IMR-90 (cell line): Measurements from ENCODE around the gene PAEP. TPM values are rescaled to one million over a fixed set of nuclear protein-coding genes. Genes with fewer than 3 reads are reported as not detected.

Experiments
- ATAC-seq: fragments of 200-7000 bp; cut with Tn5 transposase; 2 replicates; pipeline ENCODE4 v1.9.1; 2020; ENCODE audit warnings: low read depth, mild to moderate bottlenecking, moderate library complexity
- BruUV-seq: library from RNA; stranded (reverse); fragments of 400-500 nt; replicated peaks from 2 replicates; lab custom pipeline; 2021; lab: Mats Ljungman, UMichigan
- CTCF ChIA-PET: fragments of 300-600 bp; formaldehyde crosslinking; extraction: SDS; loops from one replicate; lab custom pipeline; 2021; ENCODE audit warnings: antibody characterized with exemption; lab: Yijun Ruan, JAX
- POLR2A ChIA-PET: fragments of 300-600 bp; sonication (Branson Sonifier 250); formaldehyde crosslinking; loops from one replicate; lab custom pipeline; 2022; ENCODE audit warnings: antibody characterized with exemption; ENCODE audit not compliant: unreplicated experiment; lab: Charles Lee
- DNase-seq: peaks from one replicate; pipeline ENCODE4 v3.0.0; 2013
- H2AFZ ChIP-seq: replicated peaks from 2 replicates; pipeline ENCODE3; 2013; ENCODE audit warnings: low read length, mild to moderate bottlenecking; ENCODE audit not compliant: poor library complexity
- H2AK5ac ChIP-seq: 2 replicates; pipeline ENCODE4 v1.6.1; 2013; ENCODE audit warnings: low read depth, low read length, inconsistent platforms
- H2AK9ac ChIP-seq: replicated peaks from 2 replicates; pipeline ENCODE3; 2013; ENCODE audit warnings: mild to moderate bottlenecking, low read depth, low read length, moderate library complexity; ENCODE audit not compliant: poor library complexity
- H2BK120ac ChIP-seq: 2 replicates; pipeline ENCODE4 v1.6.1; 2013; ENCODE audit warnings: low read depth, low read length, inconsistent platforms
- H2BK15ac ChIP-seq: 3 replicates; pipeline ENCODE4 v1.6.1; 2013; ENCODE audit warnings: low read depth, low read length, inconsistent platforms
- H2BK20ac ChIP-seq: 2 replicates; pipeline ENCODE4 v1.6.1; 2013; ENCODE audit warnings: low read depth, mild to moderate bottlenecking, inconsistent platforms, low read length, moderate library complexity
- H2BK5ac ChIP-seq: 2 replicates; pipeline ENCODE4 v1.6.1; 2013; ENCODE audit warnings: mild to moderate bottlenecking, low read depth, low read length, inconsistent platforms; ENCODE audit not compliant: poor library complexity, severe bottlenecking
- H3K14ac ChIP-seq: replicated peaks from 2 replicates; pipeline ENCODE4 v1.6.1; 2013; ENCODE audit warnings: low read depth, low read length, inconsistent platforms
- H3K18ac ChIP-seq: 2 replicates; pipeline ENCODE4 v1.6.1; 2013; ENCODE audit warnings: low read depth, low read length, control low read depth
- H3K23ac ChIP-seq: 2 replicates; pipeline ENCODE4 v1.6.1; 2013; ENCODE audit warnings: low read depth, low read length, inconsistent platforms
- H3K27ac ChIP-seq: 2 replicates; pipeline ENCODE4 v1.5.1; 2013; ENCODE audit warnings: mild to moderate bottlenecking, control low read depth, low read length; ENCODE audit not compliant: insufficient read depth
- H3K27me3 ChIP-seq: 2 replicates; pipeline ENCODE4 v1.6.1; 2013; ENCODE audit warnings: low read length; ENCODE audit not compliant: control insufficient read depth, insufficient read depth
- H3K36me3 ChIP-seq: 2 replicates; pipeline ENCODE4 v1.6.1; 2013; ENCODE audit warnings: low read length, mixed read lengths; ENCODE audit not compliant: control insufficient read depth, insufficient read depth
- H3K4ac ChIP-seq: 2 replicates; pipeline ENCODE4 v1.6.1; 2013; ENCODE audit warnings: low read depth, low read length, inconsistent platforms
- H3K4me1 ChIP-seq: 2 replicates; pipeline ENCODE4 v1.6.1; 2013; ENCODE audit warnings: low read length, mixed read lengths; ENCODE audit not compliant: control insufficient read depth, insufficient read depth
- H3K4me2 ChIP-seq: 2 replicates; pipeline ENCODE4 v1.6.1; 2013; ENCODE audit warnings: low read depth, mild to moderate bottlenecking, control low read depth, low read length, moderate library complexity
- H3K4me3 ChIP-seq: 2 replicates; pipeline ENCODE4 v1.5.1; 2013; ENCODE audit warnings: low read depth, mild to moderate bottlenecking, control low read depth, low read length, moderate library complexity; ENCODE audit not compliant: insufficient read depth
- H3K56ac ChIP-seq: 2 replicates; pipeline ENCODE4 v1.6.1; 2013; ENCODE audit warnings: low read length, inconsistent platforms; ENCODE audit not compliant: insufficient read depth; ENCODE audit errors: extremely low read depth
- H3K79me1 ChIP-seq, 2 experiments: 2 replicates each; pipeline ENCODE4 v1.6.1; 2013; ENCODE audit warnings: low read length in 2 of 2, inconsistent platforms in 1 of 2, low read depth in 1 of 2
- H3K9ac ChIP-seq: 2 replicates; pipeline ENCODE4 v1.6.1; 2013; ENCODE audit warnings: low read depth, low read length, control low read depth
- H3K9me1 ChIP-seq: 2 replicates; pipeline ENCODE4 v1.6.1; 2013; ENCODE audit warnings: low read length, inconsistent platforms; ENCODE audit not compliant: insufficient read depth
- H3K9me3 ChIP-seq: 2 replicates; pipeline ENCODE4 v1.6.1; 2013; ENCODE audit warnings: low read length; ENCODE audit not compliant: control insufficient read depth, insufficient read depth
- H4K20me1 ChIP-seq: 2 replicates; pipeline ENCODE4 v1.6.1; 2013; ENCODE audit warnings: low read length, inconsistent platforms; ENCODE audit not compliant: insufficient read depth
- H4K5ac ChIP-seq: 2 replicates; pipeline ENCODE4 v1.6.1; 2013; ENCODE audit warnings: mild to moderate bottlenecking, low read depth, low read length, control low read depth
- H4K8ac ChIP-seq, 2 experiments: 2 replicates each; pipeline ENCODE4 v1.6.1; 2013; ENCODE audit warnings: low read depth in 2 of 2, low read length in 2 of 2, control low read depth in 1 of 2, inconsistent platforms in 1 of 2
- H4K91ac ChIP-seq: 2 replicates; pipeline ENCODE4 v1.6.1; 2013; ENCODE audit warnings: low read depth, low read length, inconsistent platforms; ENCODE audit not compliant: insufficient read depth
- BHLHE40 ChIP-seq: fragments of 150-350 bp; IDR thresholded peaks from 2 replicates; pipeline ENCODE4 v1.6.1; 2016; ENCODE audit warnings: mild to moderate bottlenecking, low read depth, low read length
- CEBPB ChIP-seq: IDR thresholded peaks from 2 replicates; pipeline ENCODE4 v1.6.1; 2012; ENCODE audit warnings: low read depth, low read length, improper control_type of control experiment
- CHD1 ChIP-seq: IDR thresholded peaks from 2 replicates; pipeline ENCODE4 v1.6.1; 2012; ENCODE audit warnings: low read depth, low read length, improper control_type of control experiment
- FOS ChIP-seq: fragments of 150-350 bp; IDR thresholded peaks from 2 replicates; pipeline ENCODE4 v1.6.1; 2016; ENCODE audit warnings: low read depth, low read length
- MAFK ChIP-seq: IDR thresholded peaks from 2 replicates; pipeline ENCODE4 v1.6.1; 2012; ENCODE audit warnings: low read depth, low read length, improper control_type of control experiment
- MAZ ChIP-seq: IDR thresholded peaks from 2 replicates; pipeline ENCODE4 v1.6.1; 2012; ENCODE audit warnings: low read depth, mild to moderate bottlenecking, low read length, improper control_type of control experiment, moderate library complexity, borderline replicate concordance
- MXI1 ChIP-seq: IDR thresholded peaks from 2 replicates; pipeline ENCODE4 v1.6.1; 2012; ENCODE audit warnings: low read depth, mild to moderate bottlenecking, low read length, moderate library complexity, borderline replicate concordance
- NFE2L2 ChIP-seq: fragments of 150-350 bp; IDR thresholded peaks from 2 replicates; pipeline ENCODE4 v1.6.1; 2016; ENCODE audit warnings: low read depth, mild to moderate bottlenecking, low read length
- POLR2A ChIP-seq: IDR thresholded peaks from 2 replicates; pipeline ENCODE4 v1.6.1; 2012; ENCODE audit warnings: mild to moderate bottlenecking, low read depth, low read length
- RAD21 ChIP-seq: IDR thresholded peaks from 2 replicates; pipeline ENCODE4 v1.6.1; 2012; ENCODE audit warnings: low read length, improper control_type of control experiment
- RCOR1 ChIP-seq: IDR thresholded peaks from 2 replicates; pipeline ENCODE4 v1.6.1; 2012; ENCODE audit warnings: mild to moderate bottlenecking, low read length, improper control_type of control experiment; ENCODE audit not compliant: insufficient replicate concordance
- RFX5 ChIP-seq: IDR thresholded peaks from 2 replicates; pipeline ENCODE4 v1.8.0; 2012; ENCODE audit warnings: low read depth, mild to moderate bottlenecking, low read length, moderate library complexity
- SMC3 ChIP-seq: fragments of 150-350 bp; IDR thresholded peaks from 2 replicates; pipeline ENCODE4 v1.6.1; 2016; ENCODE audit warnings: low read depth, mild to moderate bottlenecking, antibody characterized with exemption, low read length, moderate library complexity
- USF2 ChIP-seq: fragments of 150-350 bp; IDR thresholded peaks from 2 replicates; pipeline ENCODE4 v1.6.1; 2017; ENCODE audit warnings: mild to moderate bottlenecking, antibody characterized with exemption, low read length, low read depth
- WGBS, 2 experiments: methylation state at CpG; one replicate each; pipeline versions ENCODE4 v1.1.5 to v1.1.7; 2013; ENCODE audit warnings: missing lambda C conversion rate in 2 of 2; ENCODE audit not compliant: insufficient read length in 1 of 2; ENCODE audit errors: extremely low coverage in 2 of 2; 5-methylcytosine and 5-hydroxymethylcytosine counted together
- dilution Hi-C: fragments of 300-500 bp; cut with HindIII; formaldehyde crosslinking; loops from one replicate; pipeline ENCODE4 v1.14.3; 2018; ENCODE audit warnings: low sequenced_read_pairs; ENCODE audit not compliant: unreplicated experiment
- in situ Hi-C: fragments of 300-500 bp; cut with MboI; formaldehyde crosslinking; loops from 3 replicates; pipeline ENCODE4 v1.14.3; 2019; ENCODE audit warnings: low sequenced_read_pairs, inconsistent platforms, mixed read lengths
- intact Hi-C: fragments of 100-400 bp; cut with micrococcal nuclease; formaldehyde crosslinking; loops from 2 replicates; pipeline ENCODE4 v1.10.0; 2022
- polyA plus RNA-seq, 3 experiments: library from polyadenylated mRNA; depleted of rRNA; stranded (reverse); fragments of >200 nt; gene quantifications; 2 replicates each; pipeline ENCODE4 v1.2.3, GENCODE V29; 2012; ENCODE audit warnings: low replicate concordance in 1 of 3
- total RNA-seq: library from RNA; depleted of rRNA; stranded (reverse); fragments of >200 nt; gene quantifications from 2 replicates; pipeline ENCODE4 v1.2.3, GENCODE V29; 2012
- TF ChIP-seq, protein P1 (sequence below): fragments of 150-350 bp; IDR thresholded peaks from 2 replicates; pipeline ENCODE4 v1.6.1; 2016; ENCODE audit warnings: low read depth, mild to moderate bottlenecking, low read length, moderate library complexity, borderline replicate concordance
- TF ChIP-seq, protein P2 (sequence below): conservative IDR thresholded peaks from 2 replicates; pipeline ENCODE4 v1.5.1; 2012; ENCODE audit warnings: mild to moderate bottlenecking, low read depth, low read length, improper control_type of control experiment

The PAEP gene
- total and polyA plus RNA-seq, 2 of the 4 experiments (the other 2 are of a cell fraction) = not detected

DNA sequence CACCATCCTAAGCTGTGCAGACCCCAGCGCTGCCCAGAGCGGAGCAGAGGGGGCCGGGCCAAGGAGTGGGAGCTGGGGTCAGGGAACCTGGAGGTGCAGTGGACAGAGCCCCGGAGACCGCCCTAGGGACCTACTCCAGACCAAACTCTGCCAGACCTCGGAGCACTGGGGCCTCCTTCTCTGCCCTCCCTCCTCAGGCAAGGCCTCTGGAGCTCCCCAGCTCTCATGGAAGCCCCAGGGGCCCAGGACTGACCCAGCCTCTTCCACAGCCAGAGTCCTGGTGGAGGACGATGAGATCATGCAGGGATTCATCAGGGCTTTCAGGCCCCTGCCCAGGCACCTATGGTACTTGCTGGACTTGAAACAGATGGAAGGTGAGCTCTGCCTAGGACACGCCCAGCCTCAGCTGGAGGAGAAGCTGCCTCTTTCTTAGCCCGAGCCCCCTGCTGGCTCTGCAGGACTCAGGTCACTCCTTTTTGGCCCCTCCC lies 3.6 kb downstream of the PAEP start:
- Histone ChIP-seq H3K27me3 (no peaks in the 10 kb centered on the region), H3K79me1 (no peaks in the 10 kb centered on the region), H3K56ac (no peak overlapping the region), H2BK120ac (no peak overlapping the region), H2AFZ (no peak overlapping the region), H3K14ac (no peak overlapping the region), H2BK5ac (no peak overlapping the region), H3K4me1 (no peaks in the 10 kb centered on the region), H3K9ac (no peak overlapping the region), H2AK5ac (no peak overlapping the region), H3K4ac (no peak overlapping the region), H3K4me2 (no peak overlapping the region), H4K5ac (no peak overlapping the region), H3K9me1 (no peaks in the 10 kb centered on the region), H3K36me3 (no peaks in the 10 kb centered on the region), H3K9me3 (peaks cover 16% of the 10 kb centered on the region), H3K23ac (no peak overlapping the region), H2BK20ac (no peak overlapping the region), H4K20me1 (no peaks in the 10 kb centered on the region), H2BK15ac (no peak overlapping the region), H3K4me3 (no peak overlapping the region), H3K18ac (no peak overlapping the region), H4K8ac (no peak overlapping the region), H4K91ac (no peak overlapping the region), H2AK9ac (no peak overlapping the region), H3K27ac (no peak overlapping the region)
- dilution Hi-C loops = no loop called here
- in situ Hi-C loops = no loop called here
- TF ChIP-seq, protein P1, sequence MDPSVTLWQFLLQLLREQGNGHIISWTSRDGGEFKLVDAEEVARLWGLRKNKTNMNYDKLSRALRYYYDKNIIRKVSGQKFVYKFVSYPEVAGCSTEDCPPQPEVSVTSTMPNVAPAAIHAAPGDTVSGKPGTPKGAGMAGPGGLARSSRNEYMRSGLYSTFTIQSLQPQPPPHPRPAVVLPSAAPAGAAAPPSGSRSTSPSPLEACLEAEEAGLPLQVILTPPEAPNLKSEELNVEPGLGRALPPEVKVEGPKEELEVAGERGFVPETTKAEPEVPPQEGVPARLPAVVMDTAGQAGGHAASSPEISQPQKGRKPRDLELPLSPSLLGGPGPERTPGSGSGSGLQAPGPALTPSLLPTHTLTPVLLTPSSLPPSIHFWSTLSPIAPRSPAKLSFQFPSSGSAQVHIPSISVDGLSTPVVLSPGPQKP = no peak
- TF ChIP-seq FOS (no peak), USF2 (no peak), RCOR1 (no peak), MAFK (no peak), POLR2A (no peak), MXI1 (no peak), NFE2L2 (no peak), MAZ (no peak), SMC3 (no peak), RFX5 (no peak), RAD21 (no peak), CEBPB (no peak), CHD1 (no peak), BHLHE40 (no peak)
- TF ChIP-seq, protein P2, sequence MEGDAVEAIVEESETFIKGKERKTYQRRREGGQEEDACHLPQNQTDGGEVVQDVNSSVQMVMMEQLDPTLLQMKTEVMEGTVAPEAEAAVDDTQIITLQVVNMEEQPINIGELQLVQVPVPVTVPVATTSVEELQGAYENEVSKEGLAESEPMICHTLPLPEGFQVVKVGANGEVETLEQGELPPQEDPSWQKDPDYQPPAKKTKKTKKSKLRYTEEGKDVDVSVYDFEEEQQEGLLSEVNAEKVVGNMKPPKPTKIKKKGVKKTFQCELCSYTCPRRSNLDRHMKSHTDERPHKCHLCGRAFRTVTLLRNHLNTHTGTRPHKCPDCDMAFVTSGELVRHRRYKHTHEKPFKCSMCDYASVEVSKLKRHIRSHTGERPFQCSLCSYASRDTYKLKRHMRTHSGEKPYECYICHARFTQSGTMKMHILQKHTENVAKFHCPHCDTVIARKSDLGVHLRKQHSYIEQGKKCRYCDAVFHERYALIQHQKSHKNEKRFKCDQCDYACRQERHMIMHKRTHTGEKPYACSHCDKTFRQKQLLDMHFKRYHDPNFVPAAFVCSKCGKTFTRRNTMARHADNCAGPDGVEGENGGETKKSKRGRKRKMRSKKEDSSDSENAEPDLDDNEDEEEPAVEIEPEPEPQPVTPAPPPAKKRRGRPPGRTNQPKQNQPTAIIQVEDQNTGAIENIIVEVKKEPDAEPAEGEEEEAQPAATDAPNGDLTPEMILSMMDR = no peak
- DNase-seq = no peak
- 58% methylated on average over 6 of the region's 9 CpGs; no CpG with 5 or more reads in 1 of the 2 experiments for WGBS, 2 experiments
- intact Hi-C loops = no loop called here
- CTCF ChIA-PET = no interaction called here
- ATAC-seq = no peak
- POLR2A ChIA-PET = no interaction called here
- no TSS peak for BruUV-seq
